ENCODE results near the gene TTBK1.

Gene TTBK1

DNA sequence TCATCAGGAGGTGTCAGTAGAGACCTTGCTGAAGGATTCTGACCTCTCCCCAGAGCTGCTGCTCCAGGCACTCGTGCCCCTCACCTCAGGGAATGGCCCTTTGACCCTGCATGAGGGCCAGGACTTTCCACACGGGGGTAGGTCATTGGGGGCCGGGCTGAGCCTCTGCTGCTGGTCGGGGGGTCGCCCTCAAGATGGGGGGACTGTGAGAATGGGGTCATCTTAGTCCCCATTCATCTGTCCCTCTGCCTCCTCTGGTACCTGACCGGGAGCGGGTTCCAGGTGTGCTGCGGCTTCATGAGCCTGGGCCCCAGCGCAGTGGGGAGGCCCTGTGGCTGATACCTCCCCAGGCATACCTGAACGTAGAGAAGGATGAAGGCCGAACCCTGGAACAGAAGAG, 29.9 kb upstream of the TTBK1 start:
- TF ChIP-seq, protein P1, sequence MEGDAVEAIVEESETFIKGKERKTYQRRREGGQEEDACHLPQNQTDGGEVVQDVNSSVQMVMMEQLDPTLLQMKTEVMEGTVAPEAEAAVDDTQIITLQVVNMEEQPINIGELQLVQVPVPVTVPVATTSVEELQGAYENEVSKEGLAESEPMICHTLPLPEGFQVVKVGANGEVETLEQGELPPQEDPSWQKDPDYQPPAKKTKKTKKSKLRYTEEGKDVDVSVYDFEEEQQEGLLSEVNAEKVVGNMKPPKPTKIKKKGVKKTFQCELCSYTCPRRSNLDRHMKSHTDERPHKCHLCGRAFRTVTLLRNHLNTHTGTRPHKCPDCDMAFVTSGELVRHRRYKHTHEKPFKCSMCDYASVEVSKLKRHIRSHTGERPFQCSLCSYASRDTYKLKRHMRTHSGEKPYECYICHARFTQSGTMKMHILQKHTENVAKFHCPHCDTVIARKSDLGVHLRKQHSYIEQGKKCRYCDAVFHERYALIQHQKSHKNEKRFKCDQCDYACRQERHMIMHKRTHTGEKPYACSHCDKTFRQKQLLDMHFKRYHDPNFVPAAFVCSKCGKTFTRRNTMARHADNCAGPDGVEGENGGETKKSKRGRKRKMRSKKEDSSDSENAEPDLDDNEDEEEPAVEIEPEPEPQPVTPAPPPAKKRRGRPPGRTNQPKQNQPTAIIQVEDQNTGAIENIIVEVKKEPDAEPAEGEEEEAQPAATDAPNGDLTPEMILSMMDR (IDR thresholded peaks at IDR 0.05; ENCODE audit: control extremely low read depth, extremely low read depth, low read depth, missing control alignments), result no peak
- no peak for DNase-seq (ENCODE audit: extremely low spot score)
- ChIA-PET POLR2A (no interaction called here), CTCF (interaction anchor here (1.0 to 3.2 kb wide), 2 partner anchors 10 to 16 kb away, joined by 3 to 18 read pairs; partner anchors contain the start of gene DNPH1)

DNA sequence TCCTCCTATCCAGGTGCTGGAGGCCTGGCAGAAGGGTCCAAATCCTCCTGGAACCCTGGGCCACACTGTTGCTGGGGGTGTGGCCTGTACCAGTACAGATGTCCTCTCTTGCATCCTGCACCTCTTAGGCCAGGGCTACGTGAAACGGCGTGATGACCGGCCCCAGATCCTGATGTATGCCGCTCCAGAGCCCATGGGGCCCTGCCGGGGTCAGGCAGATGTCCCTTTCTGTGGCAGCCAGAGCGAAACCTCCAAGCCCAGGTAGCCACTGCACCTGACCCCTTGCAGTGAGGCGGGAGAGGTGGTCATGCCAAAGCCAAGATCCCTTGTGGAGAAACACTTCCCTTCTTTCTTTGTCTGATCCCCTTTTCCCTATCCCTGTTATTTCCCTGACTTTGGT, 28.2 kb upstream of the TTBK1 start:
- no peak for DNase-seq (ENCODE audit: extremely low spot score)
- ChIA-PET CTCF (interaction anchor here (1.1 to 3.2 kb wide), 2 partner anchors 9 to 14 kb away, joined by 5 to 18 read pairs; partner anchors contain the start of gene DNPH1), POLR2A (interaction anchor here (0.7 kb wide), 1 partner anchor 183 kb away, joined by 4 read pairs; no protein-coding TSS in a partner anchor)
- TF ChIP-seq, protein P1 (IDR thresholded peaks at IDR 0.05; ENCODE audit: control extremely low read depth, extremely low read depth, low read depth, missing control alignments), result no peak

DNA sequence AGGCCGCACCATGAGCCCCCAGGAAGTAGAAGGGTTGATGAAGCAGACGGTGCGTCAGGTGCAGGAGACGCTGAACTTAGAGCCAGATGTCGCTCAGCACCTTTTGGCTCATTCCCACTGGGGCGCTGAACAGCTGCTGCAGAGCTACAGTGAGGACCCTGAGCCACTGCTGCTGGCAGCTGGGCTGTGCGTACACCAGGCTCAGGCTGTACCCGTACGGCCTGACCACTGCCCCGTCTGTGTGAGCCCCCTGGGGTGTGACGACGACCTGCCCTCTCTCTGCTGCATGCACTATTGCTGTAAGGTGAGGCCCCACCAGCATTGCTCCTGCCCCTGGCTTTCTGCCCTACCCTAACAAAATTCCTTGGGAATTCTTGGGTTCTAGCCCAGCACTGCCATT, 27.1 kb upstream of the TTBK1 start:
- POLR2A ChIA-PET, result no interaction called here
- TF ChIP-seq, protein P1 (IDR thresholded peaks at IDR 0.05; ENCODE audit: control extremely low read depth, extremely low read depth, low read depth, missing control alignments), result no peak
- CTCF ChIA-PET, result interaction anchor here (1.0 to 1.1 kb wide), 2 partner anchors 8 to 12 kb away, joined by 5 to 6 read pairs; partner anchors contain the start of gene DNPH1
- no peak for DNase-seq (ENCODE audit: extremely low spot score)

DNA sequence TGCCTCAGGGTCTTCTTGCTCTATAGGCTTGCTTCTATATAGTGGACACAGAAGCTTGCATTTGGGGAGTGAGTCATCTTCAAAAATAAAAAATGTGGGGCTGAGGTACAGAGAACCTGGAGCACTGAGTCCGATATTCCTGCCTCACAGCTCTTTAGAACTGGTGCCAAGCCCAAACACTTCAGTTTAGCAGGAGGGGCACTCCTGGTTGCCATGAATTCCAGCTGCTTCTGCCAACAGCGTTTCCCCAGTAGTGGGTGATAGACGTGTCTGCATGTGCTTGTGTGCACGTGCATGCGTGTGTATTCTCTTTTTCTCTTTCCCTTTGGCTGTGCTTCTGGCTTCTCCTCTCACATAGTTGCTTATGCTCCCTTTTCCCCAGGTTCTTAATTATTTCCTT, 25.9 kb upstream of the TTBK1 start:
- ChIA-PET POLR2A (no interaction called here), CTCF (interaction anchor here (4.8 kb wide), 1 partner anchor 13 kb away, joined by 36 read pairs; the partner anchor contains the start of gene DNPH1)
- TF ChIP-seq, protein P1 (IDR thresholded peaks at IDR 0.05; ENCODE audit: control extremely low read depth, extremely low read depth, low read depth, missing control alignments), result no peak
- DNase-seq (ENCODE audit: extremely low spot score), result no peak

DNA sequence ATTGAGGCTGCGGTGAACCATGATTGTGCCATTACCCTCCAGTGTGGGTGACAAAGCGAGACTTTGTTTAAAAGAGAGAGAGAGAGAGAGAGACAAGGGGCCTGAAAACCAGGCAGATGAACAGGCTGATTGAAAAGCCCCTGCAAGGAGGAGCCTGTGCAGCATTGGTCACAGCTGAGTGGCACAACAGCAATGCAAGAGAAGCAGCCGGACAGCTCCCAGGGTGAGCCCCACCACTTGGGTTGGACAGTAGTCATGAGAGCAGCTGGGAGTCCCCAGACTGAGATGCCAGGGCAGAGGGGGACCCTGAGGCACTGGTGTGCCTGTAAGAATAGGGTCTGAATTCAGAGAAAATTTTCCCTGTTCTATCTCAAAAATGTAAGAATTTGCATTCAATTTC, 24.2 kb upstream of the TTBK1 start:
- DNase-seq (ENCODE audit: extremely low spot score), result no peak
- ChIA-PET POLR2A (interaction anchor here (0.5 kb wide), 1 partner anchor 119 kb away, joined by 5 read pairs; no protein-coding TSS in a partner anchor), CTCF (interaction anchor here (1.4 to 4.8 kb wide), 2 partner anchors 11 to 75 kb away, joined by 3 to 36 read pairs; partner anchors contain the start of gene DNPH1)
- TF ChIP-seq, protein P1 (IDR thresholded peaks at IDR 0.05; ENCODE audit: control extremely low read depth, extremely low read depth, low read depth, missing control alignments), result no peak

DNA sequence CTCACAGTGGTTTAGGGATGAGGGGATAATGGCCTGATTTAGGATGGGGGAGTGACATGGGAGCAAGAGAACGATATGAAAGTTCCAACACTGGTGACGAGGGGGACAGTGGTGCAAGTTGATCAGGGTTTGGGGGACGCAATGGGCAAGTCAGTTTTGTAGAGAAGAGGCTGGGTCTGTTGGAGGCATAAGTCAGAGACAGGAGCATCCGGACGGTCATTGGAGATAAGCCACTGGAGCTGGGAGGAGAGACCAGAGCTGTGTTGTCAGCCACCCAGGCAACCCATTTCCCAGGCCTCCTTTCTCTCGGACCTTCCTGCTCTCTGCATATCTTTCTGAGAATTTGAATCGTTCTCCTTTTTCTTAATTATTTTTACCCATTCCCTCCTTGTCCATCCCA, 23.5 kb upstream of the TTBK1 start:
- no peak for DNase-seq (ENCODE audit: extremely low spot score)
- CTCF ChIA-PET, result interaction anchor here (1.4 to 4.8 kb wide), 2 partner anchors 10 to 76 kb away, joined by 3 to 36 read pairs; partner anchors contain the start of gene DNPH1
- POLR2A ChIA-PET, result no interaction called here

More for the DNA sequence above, 23.5 kb upstream of the TTBK1 start:
- TF ChIP-seq, protein P1 (IDR thresholded peaks at IDR 0.05; ENCODE audit: control extremely low read depth, extremely low read depth, low read depth, missing control alignments), result no peak
